ENCODE results near the gene KIF3B.
"Not testable (repeated sequence)": the region's sequence is repeated elsewhere in the genome, so short reads cannot be mapped to it uniquely, and the experiment has no call there.

Gene KIF3B

GRCh38 chr20:32296819-32297420 lies 19.5 kb downstream of the KIF3B start:
- no peak for DNase-seq

- DNase-seq = no peak
Measured at GRCh38 chr20:32297439-32297838, 20.0 kb downstream of the KIF3B start.

GRCh38 chr20:32300647-32301046 lies 23.2 kb downstream of the KIF3B start:
- no peak for DNase-seq

DNA sequence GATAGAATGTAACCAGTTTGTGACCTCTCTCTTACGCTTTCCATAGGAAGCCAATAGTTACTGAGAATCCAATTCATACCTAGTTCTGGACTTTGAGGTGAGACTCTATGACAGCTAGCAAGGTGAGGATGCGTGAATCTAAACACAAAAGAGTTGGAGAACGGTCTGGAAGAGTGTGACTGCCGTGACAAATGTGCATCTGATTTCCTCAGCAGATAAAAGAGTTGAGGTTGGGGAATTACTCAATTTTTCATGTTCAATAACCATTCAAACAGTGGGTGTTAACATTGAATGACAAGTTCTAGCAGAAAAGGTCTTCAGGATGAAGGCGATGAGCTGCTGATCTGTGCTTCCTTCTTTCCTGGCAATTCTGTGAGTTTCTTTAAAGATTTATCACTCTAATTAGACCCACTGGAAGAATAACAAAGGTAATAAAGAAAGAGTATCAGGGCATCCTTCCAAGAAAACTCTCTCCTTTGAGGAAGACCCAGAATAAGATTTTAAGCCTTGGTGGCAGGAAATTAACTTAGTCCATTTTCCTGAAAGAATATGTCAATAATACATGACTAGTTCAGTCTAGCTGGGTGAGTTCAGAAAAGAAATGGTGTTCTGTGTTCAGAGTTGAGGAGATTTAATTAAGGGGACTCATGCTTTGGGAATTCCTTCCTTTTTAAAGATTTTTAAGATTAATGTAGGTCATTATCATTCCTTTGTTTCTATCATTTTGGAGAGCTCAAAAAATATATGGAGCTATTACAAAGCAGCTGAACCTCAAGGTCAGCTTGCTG lies 24.5 kb downstream of the KIF3B start:
- no peak for DNase-seq

GRCh38 chr20:32302507-32302872 lies 25.0 kb downstream of the KIF3B start:
- no peak for DNase-seq

DNA sequence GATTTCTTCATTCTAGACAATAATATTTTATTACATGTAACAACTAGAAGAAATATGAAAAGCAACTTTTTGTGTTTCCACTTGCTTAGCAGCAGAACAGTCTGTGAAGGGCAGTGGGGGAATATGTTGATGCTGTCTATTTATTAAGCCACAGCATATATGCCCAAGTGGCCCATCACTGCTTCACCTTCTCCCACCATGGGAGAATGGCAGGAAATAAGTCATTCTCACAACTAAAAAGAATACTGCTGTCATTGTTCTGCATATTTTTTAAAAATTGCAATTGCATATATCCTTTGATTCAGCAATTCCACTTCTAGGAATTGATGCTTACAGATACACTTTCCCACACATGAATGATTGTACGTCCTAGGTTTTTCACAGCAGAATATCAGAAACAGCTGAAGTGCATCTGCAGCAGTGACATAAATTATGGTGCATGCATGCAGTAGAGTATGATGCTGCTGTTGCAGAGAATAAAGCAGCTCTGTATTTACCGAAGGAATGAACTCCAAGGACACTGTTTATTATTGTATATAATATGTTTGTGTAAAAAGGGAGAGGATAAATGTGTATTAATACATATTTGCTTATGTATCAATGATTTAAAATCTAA lies 26.8 kb downstream of the KIF3B start:
- DNase-seq = no peak

DNA sequence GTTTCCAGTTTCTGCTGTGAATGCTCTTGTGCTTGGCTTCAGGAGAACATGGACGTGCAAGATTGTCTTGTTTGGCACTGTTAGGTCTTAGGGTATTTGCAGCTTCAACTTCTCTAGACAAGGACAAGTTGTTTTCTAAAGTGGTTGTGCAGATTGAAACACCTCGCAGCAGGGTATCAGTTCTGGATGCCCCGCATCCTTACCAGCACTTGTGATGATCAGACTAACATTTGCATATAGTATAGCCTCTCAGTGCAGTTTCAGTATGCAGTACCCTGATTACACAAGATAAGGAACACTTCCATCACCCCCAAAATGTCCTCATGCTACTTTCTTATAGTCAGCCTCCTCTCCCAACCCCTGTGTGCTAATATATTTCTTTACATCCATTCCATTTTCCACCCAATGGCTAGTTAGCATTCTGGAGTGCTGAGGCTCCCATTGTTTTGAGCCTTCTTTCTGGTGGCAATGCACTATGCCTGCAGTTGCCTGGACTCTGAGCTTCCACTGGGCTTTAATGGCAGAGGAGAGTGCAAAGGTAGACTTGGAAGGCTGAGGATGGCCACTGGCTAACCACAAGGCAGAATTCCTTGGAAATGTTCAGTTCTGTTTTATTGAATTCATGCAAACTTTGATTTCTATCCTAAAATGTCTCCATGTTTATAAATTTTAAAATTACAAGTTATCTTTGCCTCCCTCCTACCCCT lies 35.4 kb downstream of the KIF3B start:
- DNase-seq = no peak

DNA sequence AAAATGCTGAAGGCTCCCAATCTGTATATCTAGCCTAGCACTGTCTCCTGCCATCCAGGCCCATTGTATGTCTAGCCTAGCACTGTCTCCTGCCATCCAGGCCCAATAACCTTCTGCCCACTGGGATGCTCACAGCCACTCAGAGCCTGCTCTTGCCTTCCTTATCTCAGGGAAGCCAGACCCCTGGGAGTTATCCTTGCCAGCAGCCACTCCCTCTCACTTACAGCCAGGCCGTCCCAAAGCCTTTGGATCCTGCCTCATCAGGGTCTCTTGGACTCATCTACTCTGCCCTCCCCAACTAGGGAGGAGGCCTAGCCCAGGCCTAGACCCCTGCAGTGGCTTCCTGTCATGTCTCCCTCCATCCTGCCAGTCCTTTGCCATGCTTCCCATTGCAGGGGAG lies 37.3 kb downstream of the KIF3B start:
- DNase-seq = no peak

- DNase-seq = no peak
Measured at GRCh38 chr20:32315399-32315798, 37.9 kb downstream of the KIF3B start.

- DNase-seq = no peak
Measured at GRCh38 chr20:32315891-32316290, 38.4 kb downstream of the KIF3B start.

DNA sequence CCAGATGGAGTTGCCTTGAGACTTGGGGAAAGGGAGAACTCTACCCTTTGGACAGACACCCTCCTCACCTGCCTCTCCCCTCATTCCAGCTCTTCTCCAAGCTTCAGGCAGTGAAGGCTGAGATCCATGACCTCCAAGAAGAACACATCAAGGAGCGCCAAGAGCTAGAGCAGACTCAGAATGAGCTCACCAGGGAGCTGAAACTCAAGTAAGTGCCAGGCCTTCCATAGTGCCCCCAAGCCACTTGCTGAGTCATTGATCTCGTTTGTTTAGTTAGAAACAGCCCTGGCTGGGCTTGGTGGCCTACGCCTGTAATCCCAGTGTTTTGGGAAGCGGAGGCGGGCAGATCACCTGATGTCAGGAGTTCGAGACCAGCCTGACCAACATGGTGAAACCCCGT lies 39.2 kb downstream of the KIF3B start:
- DNase-seq = no peak

- no peak for DNase-seq
Measured at GRCh38 chr20:32319100-32319499, 41.6 kb downstream of the KIF3B start.

DNA sequence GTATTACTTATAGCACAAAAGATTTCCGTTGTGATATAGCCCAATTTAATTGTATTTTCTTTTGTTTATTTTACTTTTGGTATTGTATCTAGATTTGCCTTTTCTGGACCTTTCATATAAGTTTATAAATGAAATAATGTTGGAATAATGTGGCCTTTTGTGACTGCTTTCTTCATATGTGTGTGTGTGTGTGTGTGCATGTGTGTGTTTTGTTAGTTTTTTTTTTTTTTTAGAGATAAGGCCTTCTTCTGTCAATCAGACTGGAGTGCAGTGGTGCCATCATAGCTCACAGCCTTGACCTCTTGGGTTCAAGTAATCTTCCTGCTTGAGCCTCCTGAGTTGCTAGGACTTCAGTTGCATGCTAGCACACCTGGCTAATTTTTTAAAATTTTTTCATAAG lies 42.9 kb downstream of the KIF3B start:
- no peak for DNase-seq

DNA sequence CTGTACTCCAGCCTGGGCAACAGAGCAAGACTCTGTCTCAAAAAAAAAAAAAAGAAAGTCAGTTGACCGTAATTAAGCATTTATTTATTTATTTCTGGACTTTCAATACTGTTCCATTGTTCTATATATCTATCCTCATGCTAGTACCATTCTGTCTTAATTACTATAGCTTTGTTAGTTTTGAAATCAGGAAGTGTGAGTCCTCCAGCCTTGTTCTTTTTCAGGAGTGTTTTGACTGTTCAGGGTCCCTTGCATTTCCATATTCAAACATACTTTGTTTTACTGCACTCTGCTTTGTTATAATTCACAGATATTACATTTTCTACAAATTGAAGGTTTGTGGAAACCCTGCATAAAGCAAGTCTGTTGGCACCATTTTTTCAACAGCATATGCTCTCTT lies 43.9 kb downstream of the KIF3B start:
- no peak for DNase-seq

- not testable (repeated sequence) for DNase-seq
Measured at GRCh38 chr20:32322260-32322659, 44.8 kb downstream of the KIF3B start.

- not testable (repeated sequence) for DNase-seq
Measured at GRCh38 chr20:32323761-32324160, 46.3 kb downstream of the KIF3B start.

DNA sequence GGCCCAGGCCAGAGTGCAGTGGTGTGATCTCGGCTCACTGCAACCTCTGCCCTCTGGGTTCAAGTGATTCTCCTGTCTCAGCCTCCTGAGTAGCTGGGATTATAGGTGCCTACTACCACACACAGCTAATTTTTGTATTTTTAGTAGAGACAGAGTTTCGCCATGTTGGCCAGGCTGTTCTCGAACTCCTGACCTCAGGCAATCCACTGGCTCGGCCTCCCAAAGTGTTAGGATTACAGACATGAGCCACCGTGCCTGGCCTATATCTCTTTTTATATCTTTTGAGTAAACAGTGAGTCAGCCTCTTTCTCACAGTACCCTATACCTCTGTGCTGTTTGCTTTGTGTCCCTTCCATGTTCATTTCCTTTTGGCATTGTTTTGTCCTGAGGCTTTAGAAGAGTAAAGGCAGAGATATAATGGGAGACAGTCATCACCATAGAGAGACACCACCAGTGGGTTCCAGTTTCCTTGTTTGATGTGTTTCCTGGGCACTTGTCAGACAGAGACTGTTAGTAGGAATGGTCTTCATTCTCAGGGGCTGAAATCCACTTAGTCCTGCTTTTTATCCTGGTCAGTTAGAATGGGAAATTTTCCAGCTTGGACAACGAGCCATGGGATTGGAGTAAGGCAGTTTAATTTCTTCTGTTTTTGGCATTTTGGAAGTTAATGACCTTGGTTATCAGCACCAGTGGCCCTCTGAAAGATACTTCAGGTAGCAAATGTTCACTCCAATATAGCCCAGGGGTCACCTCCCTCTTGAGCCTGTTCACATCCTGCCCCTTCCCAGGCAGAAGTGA lies 48.5 kb downstream of the KIF3B start:
- DNase-seq = no peak

GRCh38 chr20:32326504-32326845 lies 49.0 kb downstream of the KIF3B start:
- no peak for DNase-seq

- DNase-seq = no peak
Measured at GRCh38 chr20:32327087-32327681, 49.7 kb downstream of the KIF3B start.

- DNase-seq = no peak
Measured at GRCh38 chr20:32329817-32330554, 52.5 kb downstream of the KIF3B start.

- DNase-seq = no peak
Measured at GRCh38 chr20:32330555-32330897, 53.1 kb downstream of the KIF3B start.

GRCh38 chr20:32332614-32333013 lies 55.2 kb downstream of the KIF3B start:
- no peak for DNase-seq

Measured in effector CD4-positive, alpha-beta T cell (primary cell).